GM19372 (cell line): ENCODE results near the gene DBF4B.

Experiments
- ATAC-seq: cut with Tn5 transposase; IDR thresholded peaks from one replicate; pipeline ENCODE4 v1.9.1; 2021; ENCODE audit warnings: mild to moderate bottlenecking, low read depth, moderate library complexity; ENCODE audit not compliant: unreplicated experiment

The DBF4B gene

DNA sequence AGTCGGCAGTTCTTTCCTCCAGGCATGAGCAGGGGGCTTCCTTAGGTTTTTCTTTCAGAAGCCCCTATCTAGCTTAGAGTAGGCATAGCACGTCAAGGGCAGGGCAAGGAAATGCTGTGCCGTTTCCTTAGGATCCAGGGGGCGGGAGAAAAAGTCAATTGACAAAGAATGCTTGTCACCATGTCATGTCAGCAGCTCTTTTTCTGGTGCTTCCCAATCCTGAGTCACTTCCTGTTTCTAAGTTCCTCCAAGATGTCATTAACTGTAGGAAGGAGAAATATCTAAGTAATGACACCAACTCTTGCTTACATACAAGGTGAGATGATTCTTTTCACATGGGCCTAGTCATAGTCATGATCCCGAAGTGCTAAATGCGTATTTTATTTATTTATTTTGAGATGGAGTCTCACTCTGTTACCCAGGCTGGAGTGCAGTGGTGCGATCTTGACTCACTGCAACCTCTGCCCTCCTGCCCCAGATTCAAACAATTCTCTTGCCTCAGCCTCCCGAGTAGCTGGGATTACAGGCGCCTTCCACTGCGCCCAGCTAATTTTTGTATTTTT, 86.5 kb downstream of the DBF4B start:
- ATAC-seq, result no peak

DNA sequence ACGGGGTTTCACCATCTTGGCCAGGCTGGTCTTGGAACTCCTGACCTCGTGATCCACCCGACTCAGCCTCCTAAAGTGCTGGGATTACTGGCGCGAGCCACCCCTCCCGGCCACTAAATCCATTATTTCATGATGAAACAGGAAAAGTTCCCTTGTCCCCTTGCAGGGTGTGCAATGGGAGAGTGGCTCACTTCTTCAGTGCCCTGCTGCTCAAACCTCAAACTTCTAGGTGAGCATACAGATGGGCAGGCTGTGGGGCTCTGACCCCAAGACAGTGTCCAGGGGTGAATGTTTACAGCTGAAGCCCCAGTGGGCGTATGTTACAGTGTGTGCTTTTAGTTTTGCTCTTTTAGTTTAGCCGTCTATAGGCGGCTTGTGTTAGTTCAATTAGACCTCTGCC, 87.0 kb downstream of the DBF4B start:
- ATAC-seq, result no peak

DNA sequence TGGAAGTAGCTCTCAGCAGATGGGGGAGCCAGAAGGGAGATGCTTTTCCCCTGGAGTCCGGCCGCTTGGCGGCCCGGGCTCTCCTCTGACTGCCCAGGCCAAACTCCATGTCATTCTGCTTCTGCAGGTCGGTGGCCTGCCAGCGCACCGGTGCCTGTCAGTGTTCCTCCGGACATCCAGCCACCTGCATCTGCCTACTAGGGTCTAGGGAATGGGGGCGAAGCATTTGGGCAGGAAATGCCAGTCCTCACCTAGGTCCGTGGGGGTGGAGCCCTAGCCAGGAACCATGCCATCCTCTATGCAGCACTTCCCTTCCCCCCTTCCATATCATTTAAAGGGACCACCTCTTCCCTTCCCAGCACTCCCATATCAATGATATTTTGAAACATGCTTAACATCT, 87.5 kb downstream of the DBF4B start:
- no peak for ATAC-seq

DNA sequence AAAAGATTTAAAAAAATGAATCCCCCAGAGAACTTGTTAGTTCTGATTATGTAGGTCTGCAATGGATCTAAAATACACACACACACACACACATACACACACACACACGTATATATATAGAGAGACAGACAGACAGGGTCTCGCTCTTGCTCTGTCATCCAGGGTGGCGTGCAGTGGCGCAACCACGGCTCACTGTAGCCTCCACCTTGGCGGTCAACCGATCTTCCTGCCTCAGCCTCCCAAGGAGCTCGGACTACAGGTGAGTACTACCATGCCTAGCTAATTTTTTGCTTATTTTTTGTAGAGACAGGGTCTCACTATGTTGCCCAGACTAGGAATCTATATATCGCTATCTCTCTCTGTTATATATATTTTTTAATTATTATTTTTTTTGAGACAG, 88.3 kb downstream of the DBF4B start:
- no peak for ATAC-seq

DNA sequence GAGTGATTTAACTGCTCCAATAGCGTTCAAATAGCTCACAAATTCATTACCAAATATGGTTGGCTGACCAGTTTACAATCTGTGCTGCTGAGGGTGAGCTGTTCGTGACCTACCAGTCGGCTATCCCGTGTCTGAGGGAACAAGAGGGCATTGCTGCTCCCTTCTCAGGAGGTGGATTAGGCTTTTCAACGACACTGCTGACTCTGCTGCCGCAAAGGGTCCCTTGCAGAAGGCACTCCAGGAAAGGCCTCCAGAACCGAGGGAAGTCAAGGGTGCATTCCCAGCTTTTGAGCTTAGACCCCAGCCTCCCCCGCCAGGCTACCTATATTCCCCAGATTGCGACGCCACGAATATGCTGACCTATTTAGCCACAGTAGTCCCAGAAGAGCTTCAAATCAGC, 89.3 kb downstream of the DBF4B start:
- no peak for ATAC-seq

DNA sequence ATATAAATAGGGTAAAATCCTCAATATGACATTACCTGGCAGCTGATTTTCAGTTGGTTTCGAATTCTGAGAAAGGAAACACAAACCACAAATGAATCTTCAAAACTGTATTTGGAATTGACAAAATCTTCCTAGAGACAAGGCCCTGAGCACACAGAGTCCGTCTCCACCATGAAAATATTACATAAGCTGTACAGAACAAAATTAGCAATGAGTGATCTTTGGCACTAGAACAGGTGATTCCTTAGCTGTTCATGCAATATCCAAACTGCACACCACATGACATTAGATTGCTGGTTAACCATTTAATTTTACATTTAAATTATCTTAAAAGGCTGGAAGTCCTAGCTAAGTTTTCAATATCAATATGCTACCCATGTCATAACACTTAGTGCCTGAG, 89.9 kb downstream of the DBF4B start:
- ATAC-seq, result no peak
